A549 treated with AZD9567 at 1 μM for 4 hours (cell line): ENCODE results near the gene NELL2. TPM values are rescaled to one million over a fixed set of nuclear protein-coding genes. Genes with fewer than 3 reads are reported as not detected.

ENCODE experiments used
- total RNA-seq: library from RNA; stranded (reverse); fragments of 200-300 nt; extraction: Qiagen RNA extraction; gene quantifications from 5 replicates; pipeline ENCODE4 v1.2.3, GENCODE V29; 2022; ENCODE audit not compliant: insufficient read depth

The NELL2 gene
- 0.07 to 0.50 TPM (median 0.17 TPM) in 4 of 5 replicates, not detected in the other for total RNA-seq

DNA sequence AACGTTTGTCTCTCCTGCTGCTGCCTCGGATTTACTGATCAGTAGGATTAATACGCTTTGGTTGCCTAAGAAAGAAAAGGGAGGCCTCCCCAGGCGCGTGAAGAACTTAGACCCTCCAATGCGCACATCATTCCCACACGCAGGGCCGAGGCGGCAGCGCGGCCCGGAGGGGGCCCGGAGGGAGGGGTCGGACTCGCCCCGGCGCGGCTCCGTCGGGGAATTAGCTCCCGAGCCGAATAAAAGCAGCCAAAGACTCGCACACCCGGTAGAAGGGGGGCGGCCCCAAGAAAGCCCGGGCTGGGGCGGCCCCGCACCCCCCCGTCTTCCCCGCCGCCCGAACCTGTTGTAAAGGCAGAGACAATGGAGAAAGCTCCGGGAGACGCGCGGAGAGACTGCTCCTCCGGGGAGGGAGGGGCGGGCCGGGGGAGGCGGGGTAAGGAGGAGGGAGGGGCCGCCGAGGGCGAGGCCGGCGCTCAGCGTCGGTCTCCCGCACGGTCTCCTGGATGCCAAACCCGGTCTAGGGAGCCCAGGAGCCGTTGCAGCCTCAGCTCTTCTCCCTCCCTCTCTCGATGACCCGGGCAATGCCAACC is at the start of gene NELL2:
NELL2 (minus strand) TSS at position 362 of the 590 bp plus-strand sequence. CDS start 446 bp downstream, outside the sequence.

Other genes starting within 250 kb of the NELL2 start
- gene DBX2, start 174.8 kb upstream of the NELL2 start, total RNA-seq: not detected in 5 replicates